ENCODE results near the gene EMID1.
"Not testable (repeated sequence)": the region's sequence is repeated elsewhere in the genome, so short reads cannot be mapped to it uniquely, and the experiment has no call there.

EMID1 gene

GRCh38 chr22:29211466-29211865, 5.8 kb downstream of the EMID1 start:
- no peak for DNase-seq

DNA sequence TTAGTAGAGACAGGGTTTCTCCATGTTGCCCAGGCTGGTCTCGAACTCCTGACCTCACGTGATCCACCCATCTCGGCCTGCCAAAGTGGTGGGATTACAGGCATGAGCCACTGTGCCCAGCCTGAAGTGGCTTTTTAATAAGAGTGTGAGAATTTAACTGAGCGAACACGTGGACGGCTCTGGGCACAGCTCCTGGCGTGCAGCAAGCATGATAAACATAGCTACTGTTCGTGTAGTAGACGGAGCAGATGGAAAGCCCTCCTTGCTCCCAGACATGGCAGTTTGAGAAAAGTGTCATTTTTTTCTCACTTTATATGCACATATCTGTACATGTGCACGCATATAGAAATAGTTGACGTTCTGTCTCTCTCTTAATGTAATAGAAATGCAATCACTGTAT, 7.0 kb downstream of the EMID1 start:
- DNase-seq = no peak

GRCh38 chr22:29213493-29213892, 7.8 kb downstream of the EMID1 start:
- DNase-seq = no peak

GRCh38 chr22:29214232-29214631, 8.5 kb downstream of the EMID1 start:
- no peak for DNase-seq

GRCh38 chr22:29215012-29215860, 9.5 kb downstream of the EMID1 start:
- DNase-seq = no peak

DNA sequence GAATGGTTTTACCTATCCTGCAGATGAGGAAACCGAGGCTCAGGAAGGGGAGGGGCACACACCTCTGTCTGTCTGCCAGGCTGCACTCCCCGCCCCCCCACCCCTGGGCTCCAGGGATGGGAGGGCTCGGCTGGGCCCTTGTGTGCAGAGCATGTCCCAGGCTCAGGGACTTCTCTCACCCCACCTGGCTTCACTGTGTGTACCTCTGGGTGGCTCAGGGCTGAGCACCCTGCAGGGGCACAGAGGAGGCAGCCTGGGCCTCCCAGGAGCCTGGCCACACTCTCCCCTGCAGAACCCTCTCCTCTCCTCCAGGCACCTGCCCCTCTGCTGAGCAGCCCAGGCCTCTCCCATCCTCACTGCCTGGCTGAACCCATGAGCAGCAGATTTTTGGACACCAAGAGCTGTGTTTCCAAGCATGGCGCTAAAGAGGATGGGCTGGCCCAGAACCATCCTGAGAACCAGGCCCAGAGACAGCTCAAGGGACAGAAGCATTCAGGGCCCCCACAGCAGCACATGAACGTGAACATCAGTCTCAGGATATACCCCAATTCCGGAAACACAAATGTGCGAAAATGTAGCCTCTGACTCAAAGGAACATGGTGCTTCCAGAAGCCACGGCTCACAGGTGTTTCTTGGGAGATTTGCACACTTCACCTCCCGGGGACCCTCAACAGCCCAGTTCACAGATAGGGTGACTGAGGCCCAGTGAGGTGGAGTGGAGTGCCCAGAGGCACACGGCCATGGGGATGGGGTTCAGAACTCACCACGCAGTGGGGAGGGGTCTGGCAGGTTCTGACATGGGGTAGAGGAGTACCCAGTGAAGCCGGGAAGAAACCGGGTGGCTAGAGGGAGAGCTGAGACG, 10.5 kb downstream of the EMID1 start:
- no peak for DNase-seq

GRCh38 chr22:29216873-29217666, 11.4 kb downstream of the EMID1 start:
- DNase-seq = no peak

DNA sequence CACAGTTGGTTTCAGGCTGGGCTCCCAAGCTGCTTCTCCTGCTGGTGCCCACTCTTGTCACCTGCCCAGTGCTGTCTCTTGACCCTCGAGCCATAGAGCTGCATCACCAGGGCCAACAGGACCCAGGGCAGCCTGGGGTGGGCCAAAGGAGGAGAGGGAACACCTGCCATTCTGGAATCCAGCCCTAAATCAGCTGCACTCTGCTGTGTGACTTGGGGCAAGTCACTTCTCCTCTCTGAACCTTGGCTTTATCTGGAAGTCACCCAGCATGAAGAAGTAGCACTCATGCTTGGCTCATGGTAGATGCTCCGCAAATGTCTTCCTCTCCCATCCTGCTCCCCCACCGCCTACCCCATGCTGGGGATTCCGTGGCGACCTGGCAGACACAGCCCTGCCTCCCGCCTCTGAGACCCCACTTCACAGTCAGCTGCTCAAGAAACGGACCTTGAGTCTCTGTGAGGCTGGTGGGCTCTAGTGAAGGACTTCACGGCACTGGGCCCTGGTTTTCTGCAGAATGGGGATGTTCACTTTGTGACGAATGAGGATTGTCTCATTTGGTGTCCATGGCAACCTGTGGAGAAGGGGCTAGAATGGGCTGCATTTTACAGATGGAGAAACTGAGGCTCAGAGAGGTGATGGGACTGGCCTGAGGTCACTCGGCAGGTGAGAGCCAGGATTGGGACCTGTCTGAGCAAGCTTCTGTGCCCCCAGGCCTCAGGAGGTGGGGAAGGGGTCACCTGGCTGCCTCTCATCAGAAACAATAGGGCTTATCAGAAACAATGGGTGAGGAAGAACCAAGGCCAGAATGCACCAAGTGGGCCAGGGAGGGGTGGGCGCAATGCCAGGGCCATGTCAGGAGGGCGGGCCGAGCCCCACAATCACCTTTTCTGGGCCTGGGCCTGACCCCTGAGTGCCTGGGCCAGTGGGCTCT, 12.4 kb downstream of the EMID1 start:
- DNase-seq = no peak

DNA sequence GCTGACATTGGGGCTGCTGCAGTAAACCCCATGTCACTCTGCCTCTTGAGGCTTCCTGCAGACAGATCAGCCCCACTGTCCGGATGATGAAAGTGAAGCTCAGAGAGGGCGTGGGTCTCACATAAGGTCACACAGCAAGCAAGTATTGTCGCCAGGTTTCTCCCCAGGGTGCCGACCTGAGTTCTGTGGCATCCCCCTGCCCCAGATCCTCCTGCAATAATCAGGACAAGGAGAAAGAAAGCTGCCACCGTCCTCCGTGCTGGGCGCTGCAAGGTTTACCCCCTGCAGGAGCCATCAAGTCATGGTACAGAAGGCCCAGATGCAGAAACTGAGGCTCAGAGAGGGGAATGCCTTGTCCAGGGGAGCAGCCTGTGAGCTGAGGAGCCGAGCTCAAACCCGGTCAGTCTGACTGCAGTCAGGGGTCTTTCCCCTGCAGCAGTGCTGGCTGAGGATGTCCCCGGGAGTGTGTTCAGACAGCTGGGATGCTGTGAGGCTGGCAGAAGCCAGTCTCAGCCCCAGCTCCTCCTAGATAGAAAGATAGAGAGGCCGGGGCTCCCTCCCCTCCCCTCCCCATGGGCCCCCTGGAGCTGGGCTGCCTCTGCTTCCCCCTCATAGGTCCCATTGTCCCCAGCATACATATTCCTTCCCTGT, 13.2 kb downstream of the EMID1 start:
- DNase-seq = no peak

- not testable (repeated sequence) for DNase-seq
Observed at GRCh38 chr22:29219409-29219782, 13.7 kb downstream of the EMID1 start.

GRCh38 chr22:29219881-29220670, 14.4 kb downstream of the EMID1 start:
- DNase-seq = no peak

GRCh38 chr22:29224121-29224858, 18.6 kb downstream of the EMID1 start:
- no peak for DNase-seq

- DNase-seq = no peak
Observed at GRCh38 chr22:29224859-29225410, 19.2 kb downstream of the EMID1 start.

DNA sequence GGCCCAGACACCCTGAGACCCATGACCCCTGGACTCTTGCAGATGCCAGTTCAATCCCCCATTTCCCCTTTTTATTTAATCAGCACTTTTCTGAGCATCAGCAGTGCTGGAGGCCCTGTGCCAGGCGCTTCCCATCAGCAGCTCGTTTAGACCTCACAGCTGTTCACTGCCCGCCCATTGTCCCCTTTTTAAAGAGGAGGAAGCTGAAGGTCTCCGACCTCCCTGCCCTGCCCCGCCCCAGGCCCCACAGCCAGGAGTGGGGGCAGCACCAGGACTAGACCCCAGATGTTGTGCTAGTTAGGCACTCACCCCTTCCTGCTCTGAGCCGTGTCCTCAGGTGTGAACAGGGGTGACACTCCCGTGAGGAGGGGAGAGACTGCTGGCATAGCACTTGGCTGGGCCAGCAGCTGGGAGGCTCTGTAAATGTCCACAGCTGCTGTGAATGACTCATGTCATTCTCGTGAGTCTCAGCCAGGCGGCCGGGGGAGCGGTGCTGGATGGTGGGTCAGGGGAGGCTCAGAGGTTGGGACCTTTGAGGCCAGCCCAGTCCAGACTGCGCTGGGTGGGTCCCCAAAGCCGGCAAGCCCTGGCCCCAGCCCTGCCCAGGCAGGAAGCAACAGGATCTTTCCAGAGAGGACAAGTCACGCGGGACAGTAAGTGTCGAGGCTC, 19.9 kb downstream of the EMID1 start:
- DNase-seq = peak; percentile 27

GRCh38 chr22:29226351-29226981, 20.8 kb downstream of the EMID1 start:
- no peak for DNase-seq

DNA sequence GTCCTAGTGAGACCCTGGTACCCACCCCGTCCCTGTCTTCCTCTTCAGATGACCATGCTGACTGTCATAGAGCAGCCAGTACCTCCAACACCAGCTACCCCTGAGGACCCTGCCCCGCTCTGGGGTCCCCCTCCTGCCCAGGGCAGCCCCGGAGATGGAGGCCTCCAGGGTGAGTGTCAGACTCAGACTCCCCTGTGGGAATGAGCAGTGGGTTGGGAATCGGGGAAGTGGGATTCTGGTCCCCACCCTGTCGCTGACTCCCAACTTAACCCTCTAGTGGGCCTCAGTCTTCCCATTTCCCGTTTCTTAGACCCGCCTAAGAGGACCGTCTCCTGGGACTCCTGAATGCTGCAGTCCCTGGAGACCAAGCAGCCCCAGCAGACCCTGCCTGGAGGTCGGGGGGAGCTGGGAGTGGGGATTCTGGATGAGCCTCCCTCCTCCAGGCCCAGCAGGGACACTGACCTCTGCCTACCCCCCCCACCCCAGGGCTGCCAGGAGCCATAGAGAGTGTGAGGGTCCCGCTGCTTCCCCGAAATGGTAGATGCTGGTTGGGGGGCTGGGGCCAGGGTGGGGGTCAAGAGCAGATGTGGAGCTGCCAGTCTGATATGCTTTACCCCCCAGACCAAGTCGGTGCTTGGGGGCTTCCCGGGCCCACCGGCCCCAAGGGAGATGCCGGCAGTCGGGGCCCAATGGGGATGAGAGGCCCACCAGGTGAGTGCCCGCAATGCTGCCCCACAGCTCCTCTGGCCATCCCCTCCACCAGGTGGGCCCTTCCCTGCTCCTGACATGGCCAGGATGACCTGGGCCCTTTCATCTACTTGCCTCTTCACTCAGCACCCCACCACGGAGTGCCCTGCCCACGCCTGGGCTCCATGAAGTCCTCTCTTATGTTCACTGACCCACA, 25.5 kb downstream of the EMID1 start:
- no peak for DNase-seq

Data from NCI-H2029 (cell line).